ENCODE measurements around the gene PSMD6.
A peak's percentile ranks its signal among the peaks of the same experiment; 100 is the strongest.

PSMD6 gene

GRCh38 chr3:63995086-63995485 lies 28.2 kb downstream of the PSMD6 start:
- Histone ChIP-seq H3K27me3 (ENCODE audit: low read length) (no peaks in the 10 kb centered on the region), H3K9me3 (ENCODE audit: insufficient read depth, low read length) (no peaks in the 10 kb centered on the region), H2AFZ (ENCODE audit: low read depth, low read length, severe bottlenecking) (no peak overlapping the region), H3K27ac (ENCODE audit: low read depth, low read length) (no peak overlapping the region), H3K9ac (ENCODE audit: low read length) (no peak overlapping the region), H3K79me2 (ENCODE audit: insufficient read depth, low read length) (no peaks in the 10 kb centered on the region), H3K36me3 (ENCODE audit: low read length) (peaks cover 3% of the 10 kb centered on the region; the same call in 1 of the 2 replicates), H3K4me2 (ENCODE audit: low read depth, low read length, poor library complexity, severe bottlenecking) (no peak overlapping the region), H3K4me3 (ENCODE audit: insufficient read depth, low read length, poor library complexity, severe bottlenecking) (no peak overlapping the region), H3K9me2 (replicated peaks; ENCODE audit: insufficient read depth, low read length) (no peaks in the 10 kb centered on the region), H3F3A (ENCODE audit: insufficient read depth) (no peaks in the 10 kb centered on the region), H4K20me1 (ENCODE audit: low read depth, low read length) (no peaks in the 10 kb centered on the region)
- TF ChIP-seq EZH2phosphoT487 (conservative IDR thresholded peaks at IDR 0.05; ENCODE audit: low read length) (no peak), CTCF (IDR thresholded peaks at IDR 0.05; ENCODE audit: insufficient read depth, low read length, poor library complexity, severe bottlenecking) (no peak)

GRCh38 chr3:63993653-63994079 lies 29.6 kb downstream of the PSMD6 start:
- Histone ChIP-seq H3K4me2 (ENCODE audit: low read depth, low read length, poor library complexity, severe bottlenecking) (no peak overlapping the region), H3K9me3 (ENCODE audit: insufficient read depth, low read length) (no peaks in the 10 kb centered on the region), H4K20me1 (ENCODE audit: low read depth, low read length) (no peaks in the 10 kb centered on the region), H3K9me2 (replicated peaks; ENCODE audit: insufficient read depth, low read length) (no peaks in the 10 kb centered on the region), H2AFZ (ENCODE audit: low read depth, low read length, severe bottlenecking) (no peak overlapping the region), H3F3A (ENCODE audit: insufficient read depth) (no peaks in the 10 kb centered on the region), H3K36me3 (ENCODE audit: low read length) (peaks cover 10% of the 10 kb centered on the region; the same call in 1 of the 2 replicates), H3K4me3 (ENCODE audit: insufficient read depth, low read length, poor library complexity, severe bottlenecking) (no peak overlapping the region), H3K79me2 (ENCODE audit: insufficient read depth, low read length) (no peaks in the 10 kb centered on the region), H3K9ac (ENCODE audit: low read length) (no peak overlapping the region), H3K27me3 (ENCODE audit: low read length) (no peaks in the 10 kb centered on the region), H3K27ac (ENCODE audit: low read depth, low read length) (no peak overlapping the region)
- peak; percentile 54 for TF ChIP-seq CTCF (IDR thresholded peaks at IDR 0.05; ENCODE audit: insufficient read depth, low read length, poor library complexity, severe bottlenecking)
- no peak for TF ChIP-seq EZH2phosphoT487 (conservative IDR thresholded peaks at IDR 0.05; ENCODE audit: low read length)

- H3F3A ChIP-seq (ENCODE audit: insufficient read depth) = no peaks in the 10 kb centered on the region
- H3K27ac ChIP-seq (ENCODE audit: low read depth, low read length) = no peak overlapping the region
- H3K9me3 ChIP-seq (ENCODE audit: insufficient read depth, low read length) = no peaks in the 10 kb centered on the region
- H3K9ac ChIP-seq (ENCODE audit: low read length) = no peak overlapping the region
- no peaks in the 10 kb centered on the region for H4K20me1 ChIP-seq (ENCODE audit: low read depth, low read length)
- TF ChIP-seq EZH2phosphoT487 (conservative IDR thresholded peaks at IDR 0.05; ENCODE audit: low read length) = no peak
- TF ChIP-seq CTCF (IDR thresholded peaks at IDR 0.05; ENCODE audit: insufficient read depth, low read length, poor library complexity, severe bottlenecking) = no peak
- H3K4me3 ChIP-seq (ENCODE audit: insufficient read depth, low read length, poor library complexity, severe bottlenecking) = no peak overlapping the region
- H3K4me2 ChIP-seq (ENCODE audit: low read depth, low read length, poor library complexity, severe bottlenecking) = no peak overlapping the region
- no peaks in the 10 kb centered on the region for H3K79me2 ChIP-seq (ENCODE audit: insufficient read depth, low read length)
- no peak overlapping the region for H2AFZ ChIP-seq (ENCODE audit: low read depth, low read length, severe bottlenecking)
- H3K27me3 ChIP-seq (ENCODE audit: low read length) = no peaks in the 10 kb centered on the region
- H3K9me2 ChIP-seq (replicated peaks; ENCODE audit: insufficient read depth, low read length) = no peaks in the 10 kb centered on the region
- H3K36me3 ChIP-seq (ENCODE audit: low read length) = peaks cover 17% of the 10 kb centered on the region
Observed at GRCh38 chr3:63992516-63993209, 30.6 kb downstream of the PSMD6 start.
